Measurements from ENCODE around the gene AXDND1.
"Not testable (repeated sequence)": the region's sequence is repeated elsewhere in the genome, so short reads cannot be mapped to it uniquely, and the experiment has no call there.

Gene AXDND1

DNA sequence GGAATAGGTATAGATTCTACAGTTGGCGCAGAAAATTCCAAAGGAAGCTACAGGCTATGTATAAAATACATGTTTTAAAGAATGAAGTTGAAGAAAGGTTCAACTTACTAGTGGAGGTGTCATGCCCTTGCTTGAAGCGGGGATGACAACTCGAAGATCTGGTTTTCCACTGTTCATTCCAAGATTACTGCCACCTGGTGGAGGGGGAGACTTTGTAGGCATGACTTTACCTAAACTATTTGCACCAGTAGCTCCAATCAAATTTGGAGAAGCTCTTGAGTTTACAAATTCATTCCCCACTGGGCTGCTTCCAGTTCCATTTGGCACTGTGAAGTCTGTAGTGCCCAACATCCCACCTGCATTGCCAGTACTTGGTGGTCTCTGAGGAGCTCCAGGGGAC is 81.7 kb downstream of the AXDND1 start:
- Histone ChIP-seq H3K4me3 (no peak overlapping the region), H3K27ac (no peak overlapping the region)
- TF ChIP-seq, protein P1, sequence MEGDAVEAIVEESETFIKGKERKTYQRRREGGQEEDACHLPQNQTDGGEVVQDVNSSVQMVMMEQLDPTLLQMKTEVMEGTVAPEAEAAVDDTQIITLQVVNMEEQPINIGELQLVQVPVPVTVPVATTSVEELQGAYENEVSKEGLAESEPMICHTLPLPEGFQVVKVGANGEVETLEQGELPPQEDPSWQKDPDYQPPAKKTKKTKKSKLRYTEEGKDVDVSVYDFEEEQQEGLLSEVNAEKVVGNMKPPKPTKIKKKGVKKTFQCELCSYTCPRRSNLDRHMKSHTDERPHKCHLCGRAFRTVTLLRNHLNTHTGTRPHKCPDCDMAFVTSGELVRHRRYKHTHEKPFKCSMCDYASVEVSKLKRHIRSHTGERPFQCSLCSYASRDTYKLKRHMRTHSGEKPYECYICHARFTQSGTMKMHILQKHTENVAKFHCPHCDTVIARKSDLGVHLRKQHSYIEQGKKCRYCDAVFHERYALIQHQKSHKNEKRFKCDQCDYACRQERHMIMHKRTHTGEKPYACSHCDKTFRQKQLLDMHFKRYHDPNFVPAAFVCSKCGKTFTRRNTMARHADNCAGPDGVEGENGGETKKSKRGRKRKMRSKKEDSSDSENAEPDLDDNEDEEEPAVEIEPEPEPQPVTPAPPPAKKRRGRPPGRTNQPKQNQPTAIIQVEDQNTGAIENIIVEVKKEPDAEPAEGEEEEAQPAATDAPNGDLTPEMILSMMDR (IDR thresholded peaks at IDR 0.05) = no peak
- no peak for DNase-seq (ENCODE audit: low spot score)

DNA sequence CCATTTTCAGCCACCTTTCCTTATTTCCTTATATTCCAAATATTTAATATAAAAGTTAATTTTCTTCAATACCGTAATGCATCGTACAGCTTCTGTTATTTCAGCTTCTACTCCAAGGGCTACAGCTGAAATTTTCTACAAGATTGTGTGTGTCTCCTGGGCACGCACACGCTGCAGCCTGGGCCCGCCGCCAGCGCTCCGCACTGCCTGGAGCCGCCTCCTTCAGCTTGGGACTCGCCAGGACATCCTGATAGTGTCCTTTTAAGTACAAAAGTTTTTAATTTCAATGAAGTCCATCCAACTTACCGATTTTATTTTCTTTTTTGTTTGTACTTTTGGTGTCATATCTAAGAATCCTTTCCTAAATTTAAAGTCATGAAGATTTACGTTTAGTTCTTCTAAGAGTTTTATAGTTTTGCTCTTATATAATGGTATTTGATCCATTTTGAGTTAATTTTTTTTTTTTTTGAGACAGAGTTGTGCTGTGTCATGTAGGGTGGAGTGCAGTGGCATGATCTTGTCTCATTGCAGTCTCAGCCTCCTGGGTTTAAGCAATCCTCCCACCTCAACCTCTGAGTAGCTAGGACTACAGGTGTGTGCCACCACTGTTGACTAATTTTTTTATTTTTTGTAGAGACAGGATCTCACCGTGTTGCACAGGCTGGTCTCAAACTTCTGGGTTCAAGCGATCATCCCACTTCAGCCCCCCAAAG is 82.8 kb downstream of the AXDND1 start:
- H3K4me3 ChIP-seq = no peak overlapping the region
- no peak for DNase-seq (ENCODE audit: low spot score)
- TF ChIP-seq, protein P1 (IDR thresholded peaks at IDR 0.05) = no peak
- H3K27ac ChIP-seq = no peak overlapping the region

DNA sequence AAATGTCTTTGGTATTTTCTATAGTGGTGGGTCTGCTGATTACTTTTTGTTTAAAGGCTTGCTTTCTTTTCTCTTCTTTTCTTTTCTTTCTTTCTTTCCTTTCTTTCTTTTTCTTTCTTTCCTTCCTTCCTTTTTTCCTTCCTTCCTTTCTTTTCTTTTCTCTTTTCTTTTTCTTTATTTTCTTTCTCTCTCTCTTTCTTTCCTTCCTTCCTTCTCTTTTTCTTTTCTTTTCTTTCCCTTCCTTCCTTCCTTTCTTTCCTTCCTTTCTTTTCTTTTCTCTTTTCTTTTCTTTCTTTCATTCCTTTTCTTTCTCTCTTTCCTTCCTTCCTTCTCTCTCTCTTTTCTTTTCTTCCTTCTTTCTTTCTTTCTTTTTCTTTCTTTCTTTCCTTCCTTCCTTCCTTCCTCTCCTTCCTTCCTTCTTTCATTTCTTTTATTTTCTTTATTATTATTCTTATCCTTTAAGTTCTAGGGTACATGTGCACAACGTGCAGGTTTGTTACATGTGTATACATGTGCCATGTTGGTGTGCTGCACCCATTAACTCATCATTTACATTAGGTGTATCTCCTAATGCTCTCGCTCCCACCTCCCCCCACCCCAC is 93.9 kb downstream of the AXDND1 start:
- DNase-seq (ENCODE audit: low spot score); H3K4me3 ChIP-seq; H3K27ac ChIP-seq: not testable (repeated sequence)

DNA sequence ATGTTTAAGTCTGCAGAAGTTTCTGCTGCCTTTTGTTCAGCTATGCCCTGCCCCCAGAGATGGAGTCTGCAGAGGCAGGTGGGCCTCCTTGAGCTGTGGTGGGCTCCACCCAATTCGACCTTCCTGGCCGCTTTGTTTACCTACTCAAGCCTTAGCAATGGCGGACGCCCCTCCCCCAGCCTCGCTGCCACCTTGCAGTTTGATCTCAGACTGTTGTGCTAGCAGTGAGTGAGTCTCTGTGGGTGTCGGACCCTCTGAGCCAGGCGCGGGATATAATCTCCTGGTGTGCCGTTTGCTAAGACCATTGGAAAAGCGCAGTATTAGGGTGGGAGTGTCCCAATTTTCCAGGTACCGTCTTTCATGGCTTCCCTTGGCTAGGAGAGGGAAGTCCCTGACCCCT is 99.9 kb downstream of the AXDND1 start:
- not testable (repeated sequence) for DNase-seq (ENCODE audit: low spot score); H3K4me3 ChIP-seq; H3K27ac ChIP-seq

DNA sequence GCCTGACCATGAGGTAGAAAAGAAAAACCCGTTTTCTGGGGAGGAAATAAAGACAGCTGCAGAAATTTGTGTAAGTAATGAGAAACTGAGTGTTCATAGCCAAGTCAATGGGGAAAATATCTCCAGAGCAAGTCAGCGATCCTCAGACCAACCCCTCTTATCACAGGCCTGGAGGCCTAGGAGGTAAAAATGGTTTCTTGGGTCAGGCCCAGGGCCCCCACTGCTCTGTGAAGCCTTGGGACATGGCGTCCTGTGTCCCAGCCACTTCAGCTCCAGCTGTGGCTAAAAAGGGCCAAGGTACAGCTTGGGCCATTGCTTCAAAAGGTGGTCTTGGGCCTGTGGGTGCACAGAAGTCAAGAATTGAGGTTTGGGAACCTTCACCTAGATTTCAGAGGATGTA is 108.9 kb downstream of the AXDND1 start:
- DNase-seq (ENCODE audit: low spot score) = no peak
- no peak overlapping the region for H3K4me3 ChIP-seq
- TF ChIP-seq, protein P1 (IDR thresholded peaks at IDR 0.05) = no peak
- H3K27ac ChIP-seq = no peak overlapping the region

DNA sequence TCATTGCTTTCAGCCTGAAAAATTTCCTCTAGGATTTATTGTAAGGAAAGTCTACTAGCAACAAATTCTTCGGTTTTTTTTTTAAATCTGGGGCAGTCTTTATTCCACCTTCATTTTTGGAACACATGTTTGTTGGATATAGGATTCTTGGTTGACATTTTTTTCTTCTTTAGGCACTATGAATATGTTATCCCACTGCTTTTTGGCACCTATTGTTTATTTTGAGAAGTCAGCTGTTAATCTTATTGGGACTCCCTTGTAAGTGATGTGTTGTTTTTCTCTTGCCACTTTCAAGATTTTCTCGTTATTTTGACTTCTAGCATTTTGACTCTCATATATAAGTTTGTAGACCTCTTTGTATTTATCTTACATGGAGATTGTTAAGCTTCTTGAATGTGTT is 110.7 kb downstream of the AXDND1 start:
- no peak overlapping the region for H3K27ac ChIP-seq
- DNase-seq (ENCODE audit: low spot score) = no peak
- H3K4me3 ChIP-seq = no peak overlapping the region
- TF ChIP-seq, protein P1 (IDR thresholded peaks at IDR 0.05) = no peak

DNA sequence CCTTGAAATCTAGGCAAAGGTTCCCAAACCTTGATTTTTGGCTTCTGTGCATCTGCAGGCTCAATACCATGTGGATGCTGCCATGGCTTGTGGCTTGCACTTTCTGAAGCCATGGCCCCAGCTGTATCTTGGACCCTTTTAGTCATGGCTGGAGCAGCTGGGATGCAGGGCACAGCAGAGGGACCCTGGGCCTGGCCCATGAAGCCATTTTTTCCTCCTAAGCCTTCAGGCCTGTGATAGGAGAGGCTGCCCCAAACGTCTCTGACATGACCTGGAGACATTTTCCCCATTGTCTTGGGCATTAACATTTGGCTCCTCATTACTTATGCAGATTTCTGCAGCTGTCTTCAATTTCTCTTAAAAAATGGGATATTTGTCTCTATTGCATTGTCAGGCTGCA is 112.6 kb downstream of the AXDND1 start:
- TF ChIP-seq, protein P1 (IDR thresholded peaks at IDR 0.05) = no peak
- Histone ChIP-seq H3K4me3 (no peak overlapping the region), H3K27ac (no peak overlapping the region)
- DNase-seq (ENCODE audit: low spot score) = no peak

DNA sequence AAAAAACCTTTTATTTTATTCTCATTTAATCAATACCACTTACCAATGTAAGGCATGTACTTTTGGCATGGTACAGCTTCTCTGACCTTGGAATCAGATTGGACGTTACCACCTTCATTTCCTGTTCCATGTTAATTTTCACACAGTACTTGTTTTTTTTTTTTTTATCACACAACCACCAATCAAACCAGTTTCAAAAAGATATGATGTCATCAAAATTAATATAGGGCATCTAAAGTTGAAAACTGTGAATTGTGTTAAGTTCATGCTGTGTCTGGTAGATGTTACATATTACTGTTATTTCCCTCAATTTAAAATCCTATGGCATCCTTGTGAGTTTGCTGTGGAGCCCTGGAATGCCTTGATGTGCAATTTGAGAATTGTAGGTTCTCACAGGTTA is 124.8 kb downstream of the AXDND1 start:
- no peak for DNase-seq (ENCODE audit: low spot score)
- no peak overlapping the region for H3K27ac ChIP-seq
- no peak overlapping the region for H3K4me3 ChIP-seq
- TF ChIP-seq, protein P1 (IDR thresholded peaks at IDR 0.05) = no peak
